MM.1S (cell line): ENCODE measurements around the gene FN3K.

Experiments used
- EZH2phosphoT487 ChIP-seq: fragments of 300-600 bp; sonication (generic); IDR thresholded peaks from 2 replicates; pipeline ENCODE4 v1.6.1; 2018; ENCODE audit warnings: antibody characterized with exemption, low read length
- TF ChIP-seq, protein P1 (sequence below): fragments of 300-600 bp; sonication (generic); IDR thresholded peaks from 2 replicates; pipeline ENCODE4 v1.5.1; 2016; ENCODE audit warnings: antibody characterized with exemption, low read length, mixed read lengths

DNA sequence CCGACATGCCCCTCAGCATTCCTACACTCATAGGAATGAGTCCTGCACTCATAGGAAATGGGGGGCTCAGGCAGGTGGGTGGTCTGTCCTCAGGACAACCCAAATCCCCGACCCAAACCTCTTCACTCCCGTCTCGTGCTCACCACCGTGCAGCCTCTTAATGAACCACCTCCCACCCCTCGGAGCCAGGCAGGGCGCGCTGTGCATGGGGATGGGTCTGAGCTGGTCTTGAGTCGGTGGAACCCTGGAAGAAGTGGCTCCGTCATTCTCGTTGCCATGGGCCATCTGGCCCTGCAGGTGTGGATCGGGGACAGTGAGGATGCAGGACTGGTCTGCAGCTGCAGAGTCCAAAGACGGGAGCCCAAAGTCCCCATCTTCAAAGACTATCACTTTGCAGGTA, 30.5 kb upstream of the FN3K start:
- TF ChIP-seq, protein P1, sequence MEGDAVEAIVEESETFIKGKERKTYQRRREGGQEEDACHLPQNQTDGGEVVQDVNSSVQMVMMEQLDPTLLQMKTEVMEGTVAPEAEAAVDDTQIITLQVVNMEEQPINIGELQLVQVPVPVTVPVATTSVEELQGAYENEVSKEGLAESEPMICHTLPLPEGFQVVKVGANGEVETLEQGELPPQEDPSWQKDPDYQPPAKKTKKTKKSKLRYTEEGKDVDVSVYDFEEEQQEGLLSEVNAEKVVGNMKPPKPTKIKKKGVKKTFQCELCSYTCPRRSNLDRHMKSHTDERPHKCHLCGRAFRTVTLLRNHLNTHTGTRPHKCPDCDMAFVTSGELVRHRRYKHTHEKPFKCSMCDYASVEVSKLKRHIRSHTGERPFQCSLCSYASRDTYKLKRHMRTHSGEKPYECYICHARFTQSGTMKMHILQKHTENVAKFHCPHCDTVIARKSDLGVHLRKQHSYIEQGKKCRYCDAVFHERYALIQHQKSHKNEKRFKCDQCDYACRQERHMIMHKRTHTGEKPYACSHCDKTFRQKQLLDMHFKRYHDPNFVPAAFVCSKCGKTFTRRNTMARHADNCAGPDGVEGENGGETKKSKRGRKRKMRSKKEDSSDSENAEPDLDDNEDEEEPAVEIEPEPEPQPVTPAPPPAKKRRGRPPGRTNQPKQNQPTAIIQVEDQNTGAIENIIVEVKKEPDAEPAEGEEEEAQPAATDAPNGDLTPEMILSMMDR: no peak
- no peak for TF ChIP-seq EZH2phosphoT487
